Esophagus mucosa (tissue), 1 donor: ENCODE data around the gene SIKE1. TPM values are rescaled to one million over a fixed set of nuclear protein-coding genes. Genes with fewer than 3 reads are reported as not detected.
A peak's percentile ranks its signal among the peaks of the same experiment; 100 is the strongest.
"Not testable (repeated sequence)": the region's sequence is repeated elsewhere in the genome, so short reads cannot be mapped to it uniquely, and the experiment has no call there.

Source experiments
- ATAC-seq: fragments of 200-7000 bp; cut with Tn5 transposase; one replicate; pipeline ENCODE4 v1.9.1; 2020
- total RNA-seq: library from RNA; stranded (reverse); gene quantifications from one replicate; pipeline ENCODE4 v1.2.4, GENCODE V29; 2023
- donor health status: DM: yes; HTN: yes; CAD: no.

The SIKE1 gene
- total RNA-seq, 1 donor from 2014 or later: 30.9 TPM

GRCh38 chr1:114755006-114755931 is 25.2 kb downstream of the SIKE1 start:
- no peak for ATAC-seq

GRCh38 chr1:114753702-114754101 is 26.8 kb downstream of the SIKE1 start:
- not testable (repeated sequence) for ATAC-seq

GRCh38 chr1:114753143-114753542 is 27.3 kb downstream of the SIKE1 start:
- ATAC-seq: no peak

- peak; percentile 72 for ATAC-seq
Observed at GRCh38 chr1:114750780-114751179, 29.7 kb downstream of the SIKE1 start.

- ATAC-seq: no peak
Observed at GRCh38 chr1:114749835-114750234, 30.6 kb downstream of the SIKE1 start.

- no peak for ATAC-seq
Observed at GRCh38 chr1:114746450-114747121, 33.9 kb downstream of the SIKE1 start.

GRCh38 chr1:114745291-114745690 is 35.2 kb downstream of the SIKE1 start:
- ATAC-seq: no peak

- no peak for ATAC-seq
Observed at GRCh38 chr1:114741963-114742746, 38.3 kb downstream of the SIKE1 start.

- no peak for ATAC-seq
Observed at GRCh38 chr1:114740331-114740730, 40.2 kb downstream of the SIKE1 start.

- no peak for ATAC-seq
Observed at GRCh38 chr1:114737314-114737849, 43.1 kb downstream of the SIKE1 start.

- ATAC-seq: no peak
Observed at GRCh38 chr1:114735479-114735878, 45.0 kb downstream of the SIKE1 start.

GRCh38 chr1:114729782-114730181 is 50.7 kb downstream of the SIKE1 start:
- no peak for ATAC-seq

GRCh38 chr1:114728553-114728952 is 51.9 kb downstream of the SIKE1 start:
- no peak for ATAC-seq

- no peak for ATAC-seq
Observed at GRCh38 chr1:114725230-114725629, 55.3 kb downstream of the SIKE1 start.

- no peak for ATAC-seq
Observed at GRCh38 chr1:114723915-114724314, 56.6 kb downstream of the SIKE1 start.

GRCh38 chr1:114723457-114723856 is 57.0 kb downstream of the SIKE1 start:
- no peak for ATAC-seq

- no peak for ATAC-seq
Observed at GRCh38 chr1:114720492-114720891, 60.0 kb downstream of the SIKE1 start.

Other genes starting within 250 kb of the SIKE1 start
- 31.1 TPM for gene BCAS2, start 199.1 kb downstream of the SIKE1 start, total RNA-seq
- 41.4 TPM for gene DENND2C, start 110.6 kb downstream of the SIKE1 start, total RNA-seq
- not detected for gene AMPD1, start 85.1 kb downstream of the SIKE1 start, total RNA-seq
- 22.4 TPM for gene NRAS, start 63.9 kb downstream of the SIKE1 start, total RNA-seq
- 414 TPM for gene CSDE1, start 22.7 kb downstream of the SIKE1 start, total RNA-seq
- gene SYCP1, start 74.2 kb upstream of the SIKE1 start, total RNA-seq: not detected
- gene TSHB, start 249.1 kb upstream of the SIKE1 start, total RNA-seq: not detected